GM21528 (cell line): ENCODE measurements around the gene ALOX12.
"Not testable (repeated sequence)": the region's sequence is repeated elsewhere in the genome, so short reads cannot be mapped to it uniquely, and the experiment has no call there.

Experiments
- ATAC-seq: cut with Tn5 transposase; IDR thresholded peaks from one replicate; pipeline ENCODE4 v1.9.1; 2021; ENCODE audit warnings: mild to moderate bottlenecking, moderate library complexity; ENCODE audit not compliant: unreplicated experiment, low FRiP score

The ALOX12 gene, protein sequence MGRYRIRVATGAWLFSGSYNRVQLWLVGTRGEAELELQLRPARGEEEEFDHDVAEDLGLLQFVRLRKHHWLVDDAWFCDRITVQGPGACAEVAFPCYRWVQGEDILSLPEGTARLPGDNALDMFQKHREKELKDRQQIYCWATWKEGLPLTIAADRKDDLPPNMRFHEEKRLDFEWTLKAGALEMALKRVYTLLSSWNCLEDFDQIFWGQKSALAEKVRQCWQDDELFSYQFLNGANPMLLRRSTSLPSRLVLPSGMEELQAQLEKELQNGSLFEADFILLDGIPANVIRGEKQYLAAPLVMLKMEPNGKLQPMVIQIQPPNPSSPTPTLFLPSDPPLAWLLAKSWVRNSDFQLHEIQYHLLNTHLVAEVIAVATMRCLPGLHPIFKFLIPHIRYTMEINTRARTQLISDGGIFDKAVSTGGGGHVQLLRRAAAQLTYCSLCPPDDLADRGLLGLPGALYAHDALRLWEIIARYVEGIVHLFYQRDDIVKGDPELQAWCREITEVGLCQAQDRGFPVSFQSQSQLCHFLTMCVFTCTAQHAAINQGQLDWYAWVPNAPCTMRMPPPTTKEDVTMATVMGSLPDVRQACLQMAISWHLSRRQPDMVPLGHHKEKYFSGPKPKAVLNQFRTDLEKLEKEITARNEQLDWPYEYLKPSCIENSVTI

DNA sequence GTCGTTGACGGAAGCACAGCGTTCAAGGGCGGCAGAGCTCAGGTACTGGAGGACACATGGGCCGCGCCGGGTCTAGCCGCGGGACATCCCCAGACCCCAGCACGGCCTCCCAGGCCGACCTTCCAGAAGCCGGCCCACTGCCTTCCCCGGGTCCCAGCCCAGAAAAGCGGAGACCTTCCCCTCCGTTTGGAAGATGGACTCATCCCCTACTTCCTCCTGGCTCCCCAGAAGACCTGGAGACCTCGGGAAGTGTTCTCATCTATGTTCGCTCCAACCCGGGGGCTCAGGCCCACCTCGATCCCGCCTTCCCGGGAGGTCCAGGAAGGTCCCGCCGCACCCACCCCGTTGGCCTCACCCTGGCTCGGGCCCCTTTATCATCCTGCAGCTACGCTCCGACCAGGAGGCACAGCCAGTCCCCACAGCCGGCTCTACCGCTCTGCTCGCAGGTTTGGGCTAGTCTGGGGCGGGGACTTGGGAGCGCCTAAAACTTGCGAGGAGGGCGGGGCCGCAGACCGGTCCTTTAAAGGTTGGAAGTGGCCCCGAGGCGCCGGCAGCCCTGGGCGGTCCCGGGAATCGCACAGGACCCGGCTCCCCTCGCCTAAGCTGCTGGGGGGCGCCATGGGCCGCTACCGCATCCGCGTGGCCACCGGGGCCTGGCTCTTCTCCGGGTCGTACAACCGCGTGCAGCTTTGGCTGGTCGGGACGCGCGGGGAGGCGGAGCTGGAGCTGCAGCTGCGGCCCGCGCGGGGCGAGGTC lies at the start of gene ALOX12:
Gene ALOX12, plus strand, starts transcription at position 550 of the 756 bp plus-strand sequence. Its CDS starts 69 bp downstream, at position 619.
- no peak for ATAC-seq

DNA sequence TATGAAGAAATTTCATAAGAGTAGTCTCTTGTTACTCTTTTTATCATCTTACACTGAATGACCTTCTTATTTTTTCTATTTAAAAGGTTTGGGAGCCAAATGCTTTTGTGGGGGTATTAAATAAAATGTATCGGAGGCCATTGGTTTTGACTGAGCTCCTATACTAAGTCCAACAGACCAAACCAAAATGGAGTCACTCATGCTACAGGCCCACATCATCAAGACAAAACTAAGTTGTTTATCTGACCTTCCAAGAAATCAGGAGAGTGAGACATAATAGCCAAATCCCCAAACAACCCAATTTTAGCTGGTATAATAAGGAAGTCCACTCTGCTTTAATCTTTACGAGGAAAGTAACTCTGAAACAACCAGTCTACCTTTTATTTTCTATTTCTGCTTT lies 48.1 kb upstream of the ALOX12 start:
- no peak for ATAC-seq

DNA sequence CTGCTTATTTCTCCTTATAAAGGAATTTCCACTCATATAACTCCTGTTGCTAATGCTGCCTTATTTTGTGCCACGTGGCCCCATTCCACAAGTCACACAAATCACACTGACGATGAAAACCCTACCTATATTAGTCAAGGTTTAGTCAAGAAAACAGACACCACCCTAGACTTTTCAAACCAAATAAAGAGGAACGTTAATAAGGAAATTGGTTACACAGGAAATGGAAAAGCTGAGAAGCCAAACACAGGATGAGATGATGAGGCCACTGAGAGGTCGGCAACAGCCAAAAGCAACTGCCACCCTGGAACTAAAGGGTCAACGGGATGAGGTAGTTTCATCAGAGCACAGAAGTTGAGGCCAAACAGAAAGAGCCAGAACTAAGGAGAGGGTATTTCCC lies 47.3 kb upstream of the ALOX12 start:
- ATAC-seq = no peak

DNA sequence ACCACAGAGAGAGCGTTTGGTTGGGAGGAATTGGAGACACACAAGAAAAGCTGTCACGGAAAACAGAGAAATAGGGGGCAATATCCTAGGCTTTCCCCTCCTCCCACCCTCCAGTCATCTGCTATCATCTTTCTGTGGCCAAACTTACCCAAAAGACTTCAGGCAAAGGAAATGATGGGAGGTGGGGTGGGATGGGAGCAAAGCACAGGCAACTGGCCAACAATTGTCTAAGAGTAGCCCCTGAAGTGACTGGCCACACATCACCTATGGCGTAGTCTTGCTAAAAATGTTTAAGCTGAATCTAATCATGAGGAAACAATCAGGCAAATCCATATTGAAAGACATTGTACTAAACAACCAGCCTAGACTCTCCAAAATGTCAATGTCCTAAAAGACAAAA lies 46.9 kb upstream of the ALOX12 start:
- no peak for ATAC-seq

DNA sequence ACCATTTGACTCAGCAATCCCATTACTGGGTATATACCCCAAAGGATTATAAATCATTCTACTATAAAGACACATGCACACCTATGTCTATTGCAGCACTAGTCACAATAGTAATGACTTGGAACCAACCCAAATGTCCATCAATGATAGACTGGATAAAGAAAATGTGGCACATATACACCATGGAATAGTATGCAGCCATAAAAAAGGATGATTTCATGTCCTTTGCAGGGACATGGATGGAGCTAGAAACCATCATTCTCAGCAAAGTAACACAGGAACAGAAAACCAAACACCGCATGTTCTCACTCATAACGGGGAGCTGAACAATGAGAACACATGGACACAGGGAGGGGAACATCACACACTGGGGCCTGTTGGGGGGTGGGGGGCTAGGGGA lies 44.9 kb upstream of the ALOX12 start:
- ATAC-seq = not testable (repeated sequence)

- no peak for ATAC-seq
These were observed 42.2 kb upstream of the ALOX12 start for GRCh38 chr17:6953689-6954088.

DNA sequence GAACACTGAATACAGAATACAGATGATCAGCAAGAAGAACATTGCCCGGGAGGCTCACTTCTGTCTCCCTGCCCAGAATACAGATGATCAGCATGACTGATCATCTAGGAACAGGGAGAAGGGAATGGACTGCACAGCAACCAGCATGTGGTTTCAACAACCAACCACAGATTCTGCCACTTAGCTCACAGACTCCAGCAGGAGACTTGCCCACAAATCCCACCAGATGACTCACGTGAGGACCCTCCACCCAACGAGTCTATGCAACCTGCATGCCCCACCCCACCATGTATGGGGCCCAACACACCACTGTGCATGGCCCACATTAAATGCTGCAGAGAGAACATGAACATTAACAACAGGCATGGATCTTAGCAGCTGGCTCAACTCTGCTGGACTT lies 36.1 kb upstream of the ALOX12 start:
- no peak for ATAC-seq

- no peak for ATAC-seq
These were observed 26.5 kb upstream of the ALOX12 start for GRCh38 chr17:6969323-6969726.

DNA sequence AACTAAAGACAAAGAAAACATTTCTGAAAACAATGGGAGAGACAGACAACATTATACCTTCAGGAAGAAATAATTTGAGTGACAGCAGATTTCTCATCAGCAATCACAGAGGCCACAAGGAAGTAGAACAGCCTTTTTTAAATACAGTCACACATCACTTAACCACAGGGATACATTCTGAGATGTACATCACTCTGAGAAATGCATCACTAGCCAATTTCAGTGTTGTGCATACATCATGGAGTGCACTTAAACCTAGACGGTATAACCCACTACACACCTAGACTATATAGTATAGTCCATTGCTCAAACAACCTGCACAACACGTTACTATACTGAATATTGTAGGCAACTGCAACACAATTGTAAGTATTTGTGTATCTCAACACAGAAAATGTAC lies 24.9 kb upstream of the ALOX12 start:
- ATAC-seq = no peak

- ATAC-seq = not testable (repeated sequence)
These were observed 16.4 kb upstream of the ALOX12 start for GRCh38 chr17:6979440-6979839.

DNA sequence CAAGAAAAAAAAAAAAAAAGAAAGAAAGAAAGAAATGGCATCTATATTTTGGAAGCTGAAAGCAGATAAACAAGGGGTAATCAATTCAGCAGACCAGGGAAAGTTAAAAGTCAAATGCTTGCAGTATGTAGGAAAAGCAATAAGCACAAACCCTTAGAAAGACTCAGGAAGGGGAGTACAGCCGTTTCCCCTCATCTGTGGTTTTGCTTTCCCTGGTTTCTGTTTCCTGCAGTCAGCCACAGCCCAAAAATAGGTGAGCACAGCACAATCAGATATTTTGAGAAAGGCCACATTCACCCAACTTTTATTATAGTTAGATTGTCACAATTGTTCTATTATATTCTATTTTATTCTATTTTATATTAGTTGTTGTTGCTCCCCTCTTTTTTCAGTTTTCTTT lies 14.4 kb upstream of the ALOX12 start:
- no peak for ATAC-seq

DNA sequence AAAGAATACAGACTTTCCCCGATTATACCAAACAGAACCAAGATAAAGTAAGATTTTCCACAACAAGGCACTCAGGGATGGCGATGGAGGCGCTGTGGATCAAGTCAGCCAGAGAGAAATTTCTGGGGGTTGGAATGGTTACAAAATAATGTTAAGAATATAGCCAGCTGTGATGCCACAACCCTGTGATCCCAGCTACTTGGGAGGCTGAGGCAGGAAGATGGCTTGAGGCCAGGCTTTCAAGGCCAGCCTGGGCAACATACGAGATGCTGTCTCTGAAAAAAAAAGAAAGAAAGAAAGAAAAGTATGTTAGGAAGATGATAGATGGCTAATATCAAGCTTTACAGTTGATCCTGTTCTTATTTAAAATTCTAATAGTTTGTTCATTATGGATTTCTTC lies 10.6 kb upstream of the ALOX12 start:
- no peak for ATAC-seq

GRCh38 chr17:6986676-6987075 lies 9.2 kb upstream of the ALOX12 start:
- ATAC-seq = no peak

GRCh38 chr17:6989779-6990178 lies 6.1 kb upstream of the ALOX12 start:
- ATAC-seq = no peak

- not testable (repeated sequence) for ATAC-seq
These were observed 2.2 kb upstream of the ALOX12 start for GRCh38 chr17:6993613-6994056.

DNA sequence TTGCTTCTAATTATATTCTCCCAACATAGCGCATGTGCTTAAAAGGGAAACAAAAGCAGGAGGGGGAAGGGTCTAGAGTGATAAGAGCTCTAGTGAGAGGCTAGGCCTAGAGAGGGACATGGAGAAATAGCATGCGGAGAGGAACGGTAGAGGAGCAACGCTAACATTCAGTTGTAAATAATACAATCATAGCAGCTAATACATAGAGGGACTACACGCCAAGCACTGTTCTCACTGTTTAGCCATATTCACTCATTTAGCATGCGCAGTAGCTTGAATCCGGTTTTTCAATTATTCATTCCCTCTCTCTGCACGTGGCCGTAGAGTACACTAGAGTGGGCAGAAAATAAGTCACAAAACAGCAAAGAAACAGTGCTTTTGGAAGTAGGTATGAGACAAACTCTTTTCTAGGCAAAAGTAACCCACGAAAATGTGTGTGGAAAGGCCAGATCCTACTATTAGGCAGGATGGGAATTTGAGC lies 1.7 kb upstream of the ALOX12 start:
- no peak for ATAC-seq

DNA sequence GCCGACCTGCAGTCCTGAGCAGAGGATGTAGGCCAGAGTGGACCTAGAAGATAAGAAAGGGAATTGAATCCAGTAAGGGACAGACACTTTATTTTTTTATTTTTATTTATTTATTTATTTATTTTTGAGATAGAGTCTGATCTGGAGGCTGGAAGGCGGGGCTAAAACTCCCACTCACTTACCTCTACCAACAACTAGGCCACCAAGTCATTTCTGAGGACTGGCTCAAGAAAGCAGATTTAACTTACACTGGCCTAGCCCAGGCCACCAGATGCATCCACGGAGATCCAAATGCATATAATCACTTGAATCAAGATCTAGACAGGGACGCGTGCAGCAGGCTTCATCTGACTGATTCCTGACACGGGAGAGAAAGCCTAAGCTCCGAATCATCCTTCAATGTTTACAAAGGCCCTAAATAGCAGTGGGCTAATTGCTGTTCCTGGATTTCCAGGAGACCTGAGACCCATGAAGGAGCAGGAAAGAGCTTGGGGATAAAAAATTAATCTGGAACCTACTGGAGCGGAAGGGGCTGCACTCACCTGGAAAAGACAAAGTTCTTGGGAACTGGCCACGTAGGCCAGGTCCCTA lies 1.1 kb upstream of the ALOX12 start:
- no peak for ATAC-seq

GRCh38 chr17:6996256-6997011 lies 585 bp downstream of the ALOX12 start:
- ATAC-seq = no peak

DNA sequence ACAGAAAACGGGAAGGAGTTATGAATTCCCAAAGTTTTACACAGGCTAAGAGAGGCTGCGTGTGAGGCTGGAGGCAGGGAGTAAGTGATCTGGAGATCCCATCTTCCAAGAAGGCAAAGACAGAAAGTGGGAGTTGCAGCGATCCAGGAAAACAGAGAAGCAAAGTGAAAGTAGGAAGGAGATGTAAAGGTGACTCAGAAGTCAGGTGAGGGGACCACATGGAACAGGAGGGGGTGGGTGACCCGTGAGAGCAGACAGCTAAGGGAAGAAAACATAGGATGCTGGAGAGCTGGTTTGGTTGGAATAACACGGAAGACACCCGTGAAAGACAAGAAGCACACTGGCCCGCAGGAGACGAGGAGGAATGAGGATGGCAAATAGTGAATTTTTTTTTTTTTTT lies 1.3 kb downstream of the ALOX12 start:
- no peak for ATAC-seq
